Suppressor macrophage (primary cell): Measurements from ENCODE around the gene CHRM3.

Experiments
- DNase-seq, 4 experiments: peaks; one replicate each; pipeline ENCODE4 v3.0.0-alpha.2; 2020 to 2022

The CHRM3 gene

DNA sequence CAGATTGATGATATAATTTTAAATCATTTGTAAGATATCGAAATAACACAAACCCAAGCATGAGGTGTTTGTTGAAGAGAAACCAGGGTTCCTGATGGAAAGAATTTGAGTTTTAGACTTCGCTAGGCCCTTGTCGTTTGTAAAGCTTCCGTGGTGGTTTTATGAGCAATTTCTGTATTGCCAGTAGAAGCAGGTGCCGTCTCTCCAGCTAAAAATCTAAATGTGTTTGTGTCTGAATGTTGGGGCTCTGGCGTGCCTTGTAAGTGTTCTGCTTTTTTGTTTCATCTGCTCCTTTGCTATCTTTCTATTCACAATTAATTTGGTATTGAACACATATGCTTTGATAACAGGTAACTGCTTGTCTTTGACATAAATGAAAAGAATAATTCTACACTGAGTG, 27.5 kb downstream of the CHRM3 start:
- no peak for DNase-seq

DNA sequence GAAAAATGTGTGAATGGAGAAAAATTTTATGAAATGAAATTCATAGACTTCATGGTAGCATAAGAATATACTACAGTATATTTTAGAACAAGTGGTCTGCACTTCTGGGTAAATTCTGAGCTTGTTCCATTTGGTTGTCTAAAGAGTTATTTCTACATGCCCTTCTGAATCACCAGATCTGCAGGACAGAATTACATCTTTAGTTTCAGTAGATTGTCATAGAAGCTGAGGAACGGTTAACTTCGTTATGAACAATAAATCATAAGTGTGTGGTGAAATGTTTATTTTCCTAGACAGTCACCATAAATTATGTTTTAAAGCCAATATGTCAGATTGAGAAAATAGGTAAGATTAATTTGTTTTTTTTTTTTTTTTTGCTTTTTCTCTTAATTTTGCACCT, 30.9 kb downstream of the CHRM3 start:
- no peak for DNase-seq

DNA sequence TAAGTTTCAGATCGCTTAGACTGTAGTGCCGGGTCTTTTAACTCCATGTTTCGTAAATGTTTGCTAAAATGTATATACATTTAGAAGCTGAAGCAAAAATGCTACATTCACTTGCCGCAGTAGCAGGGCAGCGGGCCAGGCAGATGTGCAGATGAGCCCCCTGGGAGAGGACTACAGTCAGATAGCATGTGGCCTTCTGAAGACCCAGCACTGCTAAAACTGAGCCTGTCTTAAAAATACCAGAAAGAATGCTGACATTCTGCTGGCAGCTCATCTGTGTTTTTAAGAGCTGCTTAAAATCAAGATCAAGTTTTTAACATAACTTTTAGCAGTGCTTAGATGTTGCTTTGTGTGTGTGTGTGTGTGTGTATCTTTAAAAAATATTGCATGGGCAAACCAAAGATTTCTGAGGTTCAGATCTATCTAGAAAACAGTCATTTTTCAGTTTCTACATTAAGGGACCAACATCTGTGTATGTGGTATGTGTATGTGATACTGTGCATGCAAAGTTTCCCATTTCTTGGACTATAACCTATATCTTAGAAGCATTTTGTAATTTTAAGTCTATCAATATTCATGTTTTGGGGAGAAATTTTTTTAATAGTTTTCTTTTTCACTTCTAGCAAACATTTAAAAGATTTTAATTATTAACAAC, 31.7 kb downstream of the CHRM3 start:
- DNase-seq = no peak

DNA sequence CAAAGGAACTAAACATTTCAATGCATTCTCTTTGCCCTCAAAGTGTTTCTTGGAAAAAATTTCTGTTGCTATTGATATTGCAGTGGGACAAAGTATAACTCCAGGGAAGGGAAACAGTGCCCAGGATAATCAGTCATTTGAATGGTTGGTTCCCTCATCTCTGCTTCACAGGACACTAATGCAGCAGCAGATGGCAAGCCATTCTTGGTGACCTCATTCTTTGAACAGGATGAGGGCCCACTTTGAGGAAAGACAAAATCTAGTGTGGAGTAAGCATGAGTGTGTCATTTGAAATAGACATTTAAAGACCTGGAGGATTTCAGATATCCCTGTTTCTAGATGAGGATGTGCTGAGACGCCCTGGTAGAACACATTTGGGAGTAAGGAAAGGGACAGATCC, 32.3 kb downstream of the CHRM3 start:
- DNase-seq = no peak

DNA sequence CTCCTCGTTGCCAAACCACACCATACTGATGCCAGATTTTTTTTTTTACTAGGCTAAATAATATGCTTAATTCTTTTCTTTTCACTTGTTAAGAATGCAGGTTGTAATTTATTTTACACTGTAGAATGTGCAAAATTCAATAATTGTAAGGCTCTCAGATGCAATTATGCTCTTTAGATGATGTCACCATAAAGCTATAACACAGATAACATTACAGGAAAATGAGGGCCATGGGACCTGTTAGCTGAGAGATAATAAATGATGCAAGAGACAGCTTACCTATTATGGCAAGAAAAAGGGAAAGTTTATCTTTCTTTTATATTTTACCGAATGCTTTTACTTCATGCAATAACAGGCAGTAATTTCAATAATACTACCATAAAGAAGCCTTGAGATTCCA, 35.4 kb downstream of the CHRM3 start:
- no peak for DNase-seq

GRCh38 chr1:239422818-239423217, 36.5 kb downstream of the CHRM3 start:
- no peak for DNase-seq

GRCh38 chr1:239426821-239427475, 40.6 kb downstream of the CHRM3 start:
- no peak for DNase-seq

GRCh38 chr1:239427712-239428111, 41.3 kb downstream of the CHRM3 start:
- no peak for DNase-seq

- DNase-seq = no peak
Observed at GRCh38 chr1:239428120-239428710, 41.8 kb downstream of the CHRM3 start.

DNA sequence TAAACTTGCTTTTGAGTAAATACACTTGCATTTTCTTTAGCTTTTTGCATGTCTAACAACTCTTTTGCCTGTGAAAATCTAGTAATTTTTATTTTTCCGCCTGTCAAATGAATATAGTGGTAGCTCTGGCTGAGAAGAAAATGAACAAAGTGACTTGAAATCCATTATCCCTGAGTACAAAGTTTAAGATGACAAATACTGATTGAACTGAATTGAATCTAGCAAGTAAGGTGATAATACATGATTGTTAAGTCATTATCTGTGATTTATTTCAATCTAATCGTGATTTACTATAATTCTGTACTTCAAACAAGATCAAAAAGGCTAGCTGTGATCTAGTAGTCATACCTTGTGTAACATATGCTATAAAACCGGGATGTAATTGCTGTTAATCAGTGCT, 42.8 kb downstream of the CHRM3 start:
- no peak for DNase-seq

DNA sequence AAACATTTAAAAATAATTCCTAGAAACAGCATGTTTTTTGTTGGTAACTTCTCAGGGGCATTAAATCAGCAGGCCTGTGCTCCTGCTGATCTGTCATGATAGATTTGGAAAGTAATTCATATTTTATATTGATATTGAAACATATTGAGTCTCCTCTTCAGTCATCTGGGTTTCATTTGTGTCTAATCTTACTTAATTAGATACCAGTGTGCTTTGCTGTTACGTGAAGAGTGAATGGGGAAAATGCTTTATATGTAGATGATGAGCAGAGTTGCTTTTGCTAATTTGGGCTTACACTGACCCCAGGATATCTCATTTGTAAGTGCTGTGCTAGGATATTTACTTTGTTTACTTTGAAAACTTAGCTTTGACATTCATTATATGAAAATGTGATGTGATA, 45.9 kb downstream of the CHRM3 start:
- no peak for DNase-seq

- no peak for DNase-seq
Observed at GRCh38 chr1:239434181-239434580, 47.8 kb downstream of the CHRM3 start.
